Ureter (tissue), 1 donor: ENCODE measurements around the gene ACBD4. TPM values are rescaled to one million over a fixed set of nuclear protein-coding genes. Genes with fewer than 3 reads are reported as not detected.

Experiments used
- DNase-seq: peaks from one replicate; pipeline ENCODE4 v3.0.0-alpha.2; 2020; ENCODE audit warnings: low spot score
- total RNA-seq: library from RNA; stranded (reverse); gene quantifications from one replicate; pipeline ENCODE4 v1.2.4, GENCODE V29; 2023
- donor health status: DM: yes; HTN: yes; CAD: no.

The ACBD4 gene
- 26.4 TPM for total RNA-seq

GRCh38 chr17:45135192-45135977, at the start of gene ACBD4:
ACBD4 (plus strand) TSS chr17:45135687; CDS start chr17:45136145, 458 bp downstream.
- DNase-seq, result peak; percentile 97

- DNase-seq, result no peak
Measured at GRCh38 chr17:45086391-45086790, 49.1 kb upstream of the ACBD4 start.

GRCh38 chr17:45086865-45087503, 48.5 kb upstream of the ACBD4 start:
- DNase-seq, result no peak

GRCh38 chr17:45087504-45087975, 47.9 kb upstream of the ACBD4 start:
- no peak for DNase-seq

- no peak for DNase-seq
Measured at GRCh38 chr17:45087978-45088377, 47.5 kb upstream of the ACBD4 start.

GRCh38 chr17:45088741-45089140, 46.7 kb upstream of the ACBD4 start:
- DNase-seq, result no peak

GRCh38 chr17:45090711-45091110, 44.8 kb upstream of the ACBD4 start:
- DNase-seq, result no peak

GRCh38 chr17:45091778-45092425, 43.6 kb upstream of the ACBD4 start:
- no peak for DNase-seq

GRCh38 chr17:45092911-45093430, 42.5 kb upstream of the ACBD4 start:
- peak; percentile 90 for DNase-seq

GRCh38 chr17:45093444-45094110, 41.9 kb upstream of the ACBD4 start:
- no peak for DNase-seq

- DNase-seq, result no peak
Measured at GRCh38 chr17:45096141-45096540, 39.3 kb upstream of the ACBD4 start.

- no peak for DNase-seq
Measured at GRCh38 chr17:45096926-45097325, 38.6 kb upstream of the ACBD4 start.

GRCh38 chr17:45098081-45098868, 37.2 kb upstream of the ACBD4 start:
- no peak for DNase-seq

GRCh38 chr17:45098869-45099616, 36.4 kb upstream of the ACBD4 start:
- peak; percentile 89 for DNase-seq

GRCh38 chr17:45101546-45101882, 34.0 kb upstream of the ACBD4 start:
- no peak for DNase-seq

- no peak for DNase-seq
Measured at GRCh38 chr17:45101883-45102811, 33.3 kb upstream of the ACBD4 start.

GRCh38 chr17:45102856-45103255, 32.6 kb upstream of the ACBD4 start:
- no peak for DNase-seq

- no peak for DNase-seq
Measured at GRCh38 chr17:45103269-45103795, 32.2 kb upstream of the ACBD4 start.

GRCh38 chr17:45104029-45104428, 31.5 kb upstream of the ACBD4 start:
- no peak for DNase-seq
